HG03095 (cell line): ENCODE data around the gene OGDH.
"Not testable (repeated sequence)": the region's sequence is repeated elsewhere in the genome, so short reads cannot be mapped to it uniquely, and the experiment has no call there.

Experiments
- ATAC-seq: cut with Tn5 transposase; IDR thresholded peaks from one replicate; pipeline ENCODE4 v1.9.1; 2021; ENCODE audit warnings: moderate library complexity; ENCODE audit not compliant: unreplicated experiment

The OGDH gene

DNA sequence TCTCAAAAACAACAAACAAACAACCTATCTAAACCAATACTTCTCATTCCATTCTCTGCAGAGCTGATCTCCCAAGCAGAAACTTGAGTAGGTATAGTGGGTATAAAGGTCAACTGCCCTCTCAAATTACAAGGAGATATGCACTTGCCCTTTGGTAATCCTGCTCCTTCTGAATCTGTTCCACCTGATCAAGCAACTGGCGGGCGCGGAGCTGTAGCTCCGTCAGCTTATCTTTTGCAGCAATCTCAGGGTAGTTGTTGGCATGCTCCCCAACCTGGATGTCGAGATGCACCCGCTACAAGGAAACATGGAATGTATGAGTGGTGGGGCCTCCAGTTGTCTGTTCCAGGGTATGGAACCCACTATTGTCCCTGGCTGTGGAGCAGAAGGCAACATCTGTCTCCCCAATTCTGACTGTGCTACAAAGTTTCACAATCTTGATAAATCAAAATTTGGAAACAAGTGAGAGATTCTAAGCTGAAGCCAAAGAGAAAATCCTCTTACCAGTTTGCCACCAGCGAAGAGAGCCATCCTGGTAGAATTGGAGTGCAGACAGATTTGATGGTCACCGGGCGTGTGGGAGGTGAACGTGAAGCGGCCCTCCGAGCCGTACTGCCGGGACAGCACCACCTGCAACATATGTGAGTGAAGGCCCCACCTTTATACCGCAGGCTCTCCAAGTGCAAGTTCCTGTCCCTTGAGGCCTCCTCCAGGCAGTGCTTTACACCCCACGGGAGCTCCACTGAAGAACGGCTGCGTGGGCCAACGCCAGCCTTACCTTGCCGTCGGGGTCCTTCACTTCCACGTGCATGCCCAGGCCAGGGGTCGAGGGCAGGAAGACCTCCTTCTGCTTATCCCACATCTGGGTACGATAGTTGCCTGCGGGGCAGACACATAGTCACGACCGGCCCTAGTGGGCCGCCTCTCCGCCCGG, 25.2 kb upstream of the OGDH start:
- peak; percentile 37 for ATAC-seq

DNA sequence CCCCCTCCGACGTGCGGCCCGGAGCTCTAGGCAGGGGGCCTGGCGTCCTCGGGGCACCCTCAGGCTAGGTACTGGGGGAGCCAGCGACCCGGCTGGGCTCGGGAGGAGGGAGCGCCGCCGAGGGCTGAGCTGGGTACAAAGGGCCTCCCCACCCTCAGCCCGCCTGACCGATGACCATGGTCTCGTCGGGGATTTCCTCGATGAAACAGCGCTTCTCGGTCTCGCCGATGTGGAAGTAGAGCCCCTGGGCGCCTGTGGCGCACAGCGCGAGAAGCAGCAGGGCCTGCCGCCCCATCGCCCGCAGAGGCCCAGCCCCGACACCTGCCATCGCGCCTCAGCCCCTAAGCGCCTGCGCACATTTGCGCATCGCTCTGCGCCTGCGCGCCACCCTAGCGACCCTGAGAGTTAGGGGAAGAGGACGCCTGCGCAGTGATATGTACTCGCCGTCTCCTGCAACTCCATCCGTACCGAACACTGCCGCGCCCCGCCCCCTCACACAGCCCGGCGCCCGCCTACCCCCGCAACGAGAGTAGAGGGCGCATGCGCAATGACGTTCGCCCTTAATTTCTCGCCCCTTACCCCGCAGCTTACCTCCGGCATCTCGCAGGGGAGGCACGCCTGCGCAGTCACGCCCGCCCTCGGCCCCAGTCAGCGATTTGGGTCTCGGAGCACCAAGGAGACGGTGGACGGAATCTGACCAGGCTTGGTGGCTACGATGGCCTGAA, 24.4 kb upstream of the OGDH start, which contains the start of gene TMED4:
TMED4 (minus strand) TSS at position 353 of the 725 bp plus-strand sequence; CDS start at position 328, 25 bp downstream.
- peak; percentile 66 for ATAC-seq

DNA sequence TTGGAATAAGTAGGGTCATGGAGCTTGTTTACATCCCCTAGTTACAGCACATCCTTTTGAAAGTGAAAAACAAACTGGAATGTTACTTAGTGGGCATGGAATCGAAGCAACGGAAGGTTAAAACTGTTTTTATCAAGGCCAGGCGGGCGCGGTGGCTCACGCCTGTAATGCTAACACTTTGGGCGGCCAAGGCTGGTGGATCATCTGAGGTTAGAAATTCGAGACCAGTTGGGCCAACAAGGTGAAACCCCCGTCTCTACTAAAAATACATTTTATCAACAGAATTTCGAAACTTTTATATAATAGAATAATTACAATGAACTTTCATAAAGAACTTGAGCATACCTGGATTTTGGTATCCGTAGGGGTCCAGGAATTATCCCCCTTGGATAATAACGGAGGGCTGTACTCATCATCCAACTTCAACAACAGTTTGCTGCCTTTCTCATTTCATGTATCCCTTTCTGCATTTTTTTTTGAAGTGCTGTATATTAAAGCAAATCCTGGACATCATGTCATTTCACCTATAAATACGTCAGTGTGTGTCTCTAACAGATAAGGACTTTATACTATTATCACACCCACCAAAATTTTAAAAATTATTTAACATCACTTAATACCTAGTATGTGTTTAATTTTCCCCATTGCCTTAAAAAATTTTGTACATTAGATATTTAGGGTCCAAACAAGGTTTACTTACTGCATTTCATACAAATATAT, 23.1 kb upstream of the OGDH start:
- ATAC-seq = no peak

DNA sequence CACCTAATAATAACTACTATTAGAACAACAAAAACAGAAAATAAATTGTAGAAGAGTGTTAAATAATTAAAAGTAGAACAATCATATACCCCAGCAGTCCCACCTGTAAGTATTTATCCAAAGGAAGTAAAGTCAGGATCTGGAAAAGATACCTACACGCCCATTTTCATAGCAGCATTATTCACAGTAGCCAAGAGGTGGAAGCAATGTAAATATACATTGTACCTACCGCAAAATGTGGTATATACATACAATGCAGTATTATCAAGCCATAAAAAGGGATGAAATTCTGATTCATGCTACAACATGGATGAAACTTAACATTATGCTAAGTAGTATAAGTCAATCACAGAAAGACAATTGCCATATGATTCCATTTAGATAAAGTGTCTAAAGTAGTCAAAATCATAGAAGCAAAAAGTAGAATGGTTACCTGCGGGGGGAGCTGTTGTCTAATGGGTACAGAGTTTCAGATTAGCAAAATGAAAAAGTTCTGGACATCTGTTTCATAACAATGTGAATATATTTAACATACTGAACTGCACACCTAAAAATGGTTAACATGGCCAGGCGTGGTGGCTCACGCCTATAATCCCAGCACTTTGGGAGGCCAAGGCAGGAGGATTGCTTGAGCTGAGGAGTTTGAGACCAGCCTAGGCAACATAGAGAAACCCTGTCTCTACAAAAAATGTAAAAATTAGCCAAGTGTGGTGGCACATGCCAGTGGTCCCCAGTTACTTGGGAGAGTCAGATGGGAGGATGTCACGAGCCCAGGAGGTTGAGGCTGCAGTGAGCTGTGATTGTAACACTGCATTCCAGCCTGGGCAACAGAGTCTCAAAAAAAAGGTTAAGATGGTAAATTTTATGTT, 18.4 kb upstream of the OGDH start:
- no peak for ATAC-seq

DNA sequence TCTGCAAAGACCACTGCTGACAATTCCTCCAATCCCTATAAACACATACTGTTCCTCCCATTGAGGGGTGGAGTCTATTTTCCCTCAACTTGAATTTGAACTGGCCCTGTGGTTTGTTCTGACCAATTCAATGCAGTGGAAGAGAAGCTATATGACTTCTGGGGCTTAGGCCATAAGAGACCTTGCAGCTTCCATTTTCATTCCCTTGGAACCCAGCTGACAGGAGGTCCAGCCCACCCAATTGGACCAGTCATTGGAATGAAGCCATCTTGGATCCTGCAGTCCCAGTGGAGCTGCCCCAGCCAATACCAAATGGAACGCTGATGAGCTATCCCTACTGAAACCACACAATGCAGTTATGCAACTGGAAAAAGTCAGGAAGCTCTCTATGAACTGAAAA, 15.5 kb upstream of the OGDH start:
- ATAC-seq = no peak

DNA sequence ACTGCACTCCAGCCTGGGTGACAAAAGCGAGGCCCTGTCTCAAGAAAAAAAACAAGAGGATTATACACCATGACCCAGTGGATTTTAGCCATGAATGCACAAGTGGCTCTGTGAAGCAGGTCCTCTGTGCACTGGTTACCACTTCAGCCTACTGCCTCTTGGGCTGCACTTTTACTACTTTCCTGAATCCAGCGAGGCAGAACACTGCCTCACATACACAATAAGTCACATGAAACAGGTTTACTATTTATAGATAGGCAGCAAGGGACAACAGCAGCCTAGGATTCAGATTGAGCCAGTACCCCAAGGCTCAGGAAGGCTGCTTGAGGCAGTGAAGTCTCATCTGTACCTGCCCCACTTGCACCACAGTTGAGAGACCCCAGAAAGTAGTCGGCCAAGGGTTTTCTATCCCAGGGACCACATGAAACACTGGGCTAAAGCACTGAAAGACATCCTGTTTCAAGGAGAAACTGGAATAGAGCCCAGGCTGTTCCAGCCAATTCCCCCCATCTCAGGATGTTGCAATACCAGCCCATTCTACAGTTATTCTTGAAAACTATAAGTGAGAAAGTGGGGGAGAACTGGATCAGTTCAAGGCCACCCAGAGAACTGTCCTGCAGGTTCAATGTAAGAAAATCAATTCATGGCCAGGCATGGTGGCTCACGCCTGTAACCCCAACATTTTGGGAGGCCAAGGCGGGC, 10.3 kb upstream of the OGDH start:
- ATAC-seq = no peak

DNA sequence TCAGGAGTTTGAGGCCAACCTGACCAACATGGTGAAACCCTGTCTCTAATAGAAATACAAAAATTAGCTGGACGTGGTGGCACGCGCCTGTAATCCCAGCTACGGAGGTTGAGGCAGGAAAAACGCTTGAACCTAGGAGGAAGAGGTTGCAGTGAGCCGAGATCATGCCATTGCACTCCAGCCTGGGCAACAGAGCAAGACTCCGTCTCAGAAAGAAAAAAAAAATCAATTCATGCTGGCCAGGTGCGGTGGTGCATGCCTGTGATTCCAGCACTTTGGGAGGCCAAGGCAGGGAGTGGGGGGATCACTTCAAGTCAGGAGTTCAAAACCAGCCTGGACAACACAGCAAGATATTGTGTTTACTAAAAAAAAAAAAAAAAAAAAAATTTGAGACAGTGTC, 9.2 kb upstream of the OGDH start:
- not testable (repeated sequence) for ATAC-seq

DNA sequence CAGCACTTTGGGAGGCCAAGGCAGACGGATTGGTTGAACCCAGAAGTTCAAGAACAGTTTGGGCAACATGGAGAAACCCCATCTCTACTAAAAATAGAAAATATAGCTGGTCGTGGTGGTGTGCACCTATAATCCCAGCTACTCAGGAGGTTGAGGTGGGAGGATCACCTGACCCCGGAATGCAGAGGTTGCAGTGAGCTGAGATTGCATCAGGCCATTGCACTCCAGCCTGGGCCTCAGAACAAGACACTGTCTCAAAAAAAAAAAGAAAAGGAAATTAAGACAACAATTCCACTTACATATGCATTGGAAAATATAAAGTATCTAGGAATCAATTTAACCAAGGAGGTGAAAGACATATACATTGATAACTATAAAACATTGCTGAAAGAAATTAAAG, 7.2 kb upstream of the OGDH start:
- no peak for ATAC-seq

DNA sequence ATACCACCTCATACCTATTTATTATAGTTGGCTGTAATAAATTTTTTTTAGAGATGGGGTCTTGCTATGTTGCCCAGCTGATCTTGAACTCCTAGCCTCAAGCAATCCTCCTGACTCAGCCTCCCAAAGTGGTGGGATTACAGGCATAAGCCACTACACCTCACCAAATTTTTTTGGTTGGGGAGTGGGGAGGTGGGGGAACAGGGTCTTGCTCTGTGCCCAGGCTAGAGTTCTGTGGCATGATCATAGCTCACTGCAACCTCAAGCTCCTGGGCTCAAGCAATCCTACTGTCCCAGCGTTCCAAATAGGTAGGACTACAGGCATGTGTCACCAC, 3.9 kb upstream of the OGDH start:
- ATAC-seq = no peak

DNA sequence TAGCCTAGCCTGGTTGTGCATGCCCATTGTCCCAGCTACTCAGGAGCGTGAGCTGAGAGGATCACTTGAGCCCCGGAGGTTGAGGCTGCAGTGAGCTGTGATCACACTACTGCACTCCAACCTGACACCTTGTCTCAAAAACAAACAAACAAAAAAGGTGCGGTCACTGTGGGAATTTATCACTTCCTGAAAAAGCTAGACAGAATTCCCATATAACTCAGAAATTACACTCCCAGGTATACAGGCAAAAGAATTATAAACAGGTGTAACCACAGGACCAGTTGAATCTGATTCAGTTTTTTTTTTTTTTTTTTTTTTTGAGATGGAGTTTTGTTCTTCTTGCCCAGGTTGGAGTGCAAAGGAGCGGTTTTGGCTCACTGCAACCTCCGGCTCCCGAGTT, 3.2 kb upstream of the OGDH start:
- ATAC-seq = no peak

DNA sequence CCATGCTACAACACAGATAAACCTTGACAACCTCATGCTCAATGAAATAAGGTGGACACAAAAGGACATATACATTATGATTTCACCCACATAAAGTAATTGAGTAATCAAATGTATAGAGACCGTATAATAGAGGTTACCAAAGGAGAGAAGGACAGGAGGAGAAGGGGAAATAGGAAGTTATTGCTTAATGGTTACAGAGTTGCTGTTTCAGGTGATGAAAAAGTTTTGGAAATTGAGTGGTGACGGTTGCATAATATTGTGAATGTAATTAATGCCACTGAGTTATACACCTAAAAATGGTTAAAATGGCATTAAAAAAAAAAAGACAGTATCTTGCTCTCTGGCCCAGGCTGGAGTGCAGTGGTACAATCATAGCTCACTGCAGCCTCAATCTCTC, 1.5 kb upstream of the OGDH start:
- no peak for ATAC-seq

DNA sequence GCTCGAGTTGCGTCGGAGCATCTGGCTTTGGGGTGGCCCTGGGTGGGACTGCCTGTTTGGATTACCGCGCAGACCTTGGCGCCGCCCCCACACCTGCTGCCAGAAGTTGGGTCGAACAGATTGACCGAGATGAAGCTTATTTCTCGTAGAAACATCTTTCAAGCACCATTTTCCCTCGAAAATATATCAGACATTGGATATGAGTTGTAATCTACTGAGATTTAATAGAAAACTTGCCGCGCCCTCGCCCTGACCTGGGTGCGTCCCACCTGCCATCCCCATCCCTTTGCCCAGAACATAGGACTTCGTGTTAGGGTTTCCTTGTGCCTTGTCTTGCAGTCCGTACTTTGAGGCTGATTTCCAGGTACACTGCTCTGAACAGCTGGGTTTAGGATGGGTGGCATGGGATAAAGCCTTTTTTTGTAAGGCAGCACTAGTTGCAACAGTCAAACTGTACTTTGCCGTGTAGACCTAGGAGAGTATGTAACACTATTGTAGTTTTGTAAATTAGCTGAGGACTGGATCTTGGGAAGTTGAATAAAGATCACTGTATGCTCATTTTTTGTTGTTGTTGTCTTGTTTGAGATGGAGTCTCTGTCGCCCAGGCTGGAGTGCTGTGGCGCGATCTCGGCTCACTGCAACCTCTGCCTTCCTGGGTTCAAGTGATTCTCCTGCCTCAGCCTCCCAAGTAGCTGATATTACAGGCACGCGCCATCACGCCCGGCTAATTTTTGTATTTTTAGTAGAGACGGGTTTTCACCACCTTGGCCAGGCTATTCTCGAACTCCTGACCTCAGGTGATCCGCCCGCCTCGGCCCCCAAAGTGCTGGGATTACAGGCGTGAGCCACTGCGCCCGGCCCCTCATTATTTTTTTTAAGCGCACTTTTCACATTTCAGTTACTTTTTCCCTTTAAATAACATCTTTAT, 978 bp downstream of the OGDH start:
- no peak for ATAC-seq

DNA sequence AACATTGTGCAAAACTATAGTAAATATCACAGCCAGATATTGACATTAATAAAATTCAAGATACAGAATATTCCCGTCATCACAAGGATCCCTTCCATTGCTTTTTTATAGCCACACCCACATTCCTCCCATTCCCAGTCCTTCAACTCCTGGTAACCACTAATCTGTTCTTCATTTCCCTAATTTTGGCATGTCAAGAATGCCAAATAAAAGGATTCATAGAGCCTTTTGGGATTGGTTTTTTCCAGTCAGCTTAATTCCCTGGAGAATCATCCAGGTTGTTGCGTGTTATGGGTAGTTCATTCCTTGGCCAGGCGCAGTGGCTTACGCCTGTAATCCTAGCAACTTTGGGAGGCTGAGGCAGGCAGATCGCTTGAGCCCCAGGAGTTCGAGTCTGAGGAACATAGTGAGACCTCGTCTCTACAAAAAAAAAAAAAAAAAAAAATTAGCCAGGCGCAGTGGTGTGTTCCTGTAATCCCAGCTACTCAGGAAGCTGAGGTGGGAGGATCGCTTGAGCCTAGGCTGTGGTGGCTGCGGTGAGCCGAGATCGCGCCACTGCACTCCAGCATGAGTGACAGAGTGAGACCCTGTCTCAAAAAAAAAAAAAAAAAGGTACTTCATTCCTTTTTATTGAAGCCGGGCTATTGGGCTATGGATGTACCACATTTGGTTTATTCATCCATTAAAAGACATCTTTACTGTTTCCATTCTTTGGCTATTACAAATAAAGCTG, 2.7 kb downstream of the OGDH start:
- no peak for ATAC-seq

DNA sequence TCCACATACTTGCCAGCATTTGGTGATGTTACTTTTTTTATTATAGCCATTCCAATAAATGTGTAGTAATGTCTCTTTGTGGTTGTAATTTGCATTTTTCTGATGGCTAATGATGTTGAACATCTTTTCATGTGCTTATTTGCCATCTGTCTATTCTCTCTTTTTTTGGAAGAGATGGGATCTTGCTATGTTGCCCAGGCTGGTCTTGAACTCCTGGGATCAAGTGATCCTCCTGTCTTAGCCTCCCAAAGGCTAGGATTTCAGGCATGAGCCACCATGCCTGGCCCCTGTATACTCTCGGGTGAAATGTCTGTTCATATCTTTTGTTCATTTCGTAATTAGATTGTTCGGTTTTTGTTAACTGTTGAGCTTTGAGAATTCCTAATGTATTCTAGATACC, 3.4 kb downstream of the OGDH start:
- no peak for ATAC-seq

DNA sequence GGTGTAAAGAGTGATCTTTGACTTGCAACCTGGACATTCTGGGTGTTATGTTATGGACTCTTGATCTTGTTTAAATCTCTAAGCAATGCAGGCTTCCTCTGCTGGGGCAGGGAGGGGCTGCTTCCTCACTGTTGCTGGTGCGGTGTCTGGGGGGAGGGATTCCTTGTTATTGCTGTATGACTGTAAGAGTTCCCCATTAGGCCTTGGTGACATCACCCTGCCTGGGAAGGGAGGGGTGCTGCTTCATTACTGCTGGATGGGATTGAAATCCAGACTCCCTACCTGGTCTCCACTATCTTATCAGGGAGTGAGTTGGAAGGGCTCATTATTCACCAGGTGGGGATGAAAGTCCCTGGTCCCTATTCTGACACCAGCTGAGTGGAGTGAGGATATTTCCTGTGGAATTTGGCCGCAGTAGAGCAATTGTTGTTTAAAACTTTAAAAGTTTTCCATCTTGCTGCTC, 8.8 kb downstream of the OGDH start:
- ATAC-seq = no peak

DNA sequence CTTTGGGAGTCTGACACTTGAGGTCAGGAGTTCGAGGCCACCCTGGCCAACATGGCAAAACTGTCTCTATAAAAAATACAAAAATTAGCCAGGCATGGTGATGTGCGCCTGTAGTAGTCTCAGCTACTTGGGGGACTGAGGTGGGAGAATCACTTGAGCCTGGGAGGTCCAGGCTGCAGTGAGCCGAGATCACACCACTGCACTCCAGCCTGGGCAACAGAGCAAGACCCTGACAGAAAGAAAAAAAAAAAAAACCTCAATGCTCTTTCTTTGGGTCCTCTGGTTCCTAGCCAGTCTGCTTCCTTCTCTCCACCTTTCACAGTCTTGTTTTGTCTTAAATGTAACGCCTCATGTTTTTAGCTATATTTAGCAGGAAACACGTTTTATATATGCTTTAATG, 9.4 kb downstream of the OGDH start:
- ATAC-seq = no peak

DNA sequence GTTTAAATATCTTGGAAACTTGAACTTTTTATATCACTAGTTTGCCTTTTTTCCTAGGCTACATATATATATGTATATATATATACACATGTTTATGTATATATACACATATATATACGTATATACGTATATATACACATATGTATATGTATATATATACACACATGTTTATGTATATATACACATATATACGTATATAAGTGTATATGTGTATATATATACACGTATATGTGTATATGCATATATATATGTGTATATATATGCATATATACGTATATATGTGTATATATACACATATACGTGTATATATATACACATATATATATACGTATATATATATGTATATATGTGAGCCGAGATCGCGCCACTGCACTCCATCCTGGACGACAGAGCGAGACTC, 10.1 kb downstream of the OGDH start:
- no peak for ATAC-seq

DNA sequence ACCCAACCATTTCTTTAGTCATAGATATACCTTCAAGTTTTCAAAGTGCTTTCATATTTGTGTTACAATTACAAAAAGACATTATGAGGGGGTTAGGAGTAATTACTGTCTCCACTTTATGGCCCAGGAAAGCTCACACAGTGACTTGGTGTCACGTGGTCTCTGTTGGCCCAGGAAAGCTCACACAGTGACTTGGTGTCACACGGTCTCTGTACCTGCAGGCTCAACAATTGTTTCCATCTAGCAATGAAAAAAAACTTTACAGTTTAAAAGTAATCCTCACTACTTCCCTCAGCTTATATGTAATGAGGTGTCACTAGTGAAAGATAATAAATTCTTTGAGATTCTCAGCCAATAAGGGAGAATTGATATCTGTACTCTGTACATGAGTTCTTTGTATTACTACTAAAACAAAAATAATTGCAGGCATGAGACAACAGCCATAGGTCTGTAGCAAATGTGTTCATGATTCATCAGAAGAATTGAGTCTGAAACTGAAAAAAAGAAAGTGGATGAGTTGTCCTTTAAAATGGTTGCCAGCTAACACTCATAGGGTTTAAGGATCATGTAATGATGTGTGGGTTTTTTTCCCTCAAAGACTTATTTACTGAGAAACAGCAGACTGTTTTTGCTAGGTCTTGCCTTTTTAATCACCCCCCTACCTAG, 10.9 kb downstream of the OGDH start:
- no peak for ATAC-seq
